IMR-90 (cell line): ENCODE data around the gene WNT9B. TPM values are rescaled to one million over a fixed set of nuclear protein-coding genes. Genes with fewer than 3 reads are reported as not detected.

Experiments used
- ATAC-seq: fragments of 200-7000 bp; cut with Tn5 transposase; 2 replicates; pipeline ENCODE4 v1.9.1; 2020; ENCODE audit warnings: low read depth, mild to moderate bottlenecking, moderate library complexity
- BruUV-seq: library from RNA; stranded (reverse); fragments of 400-500 nt; replicated peaks from 2 replicates; lab custom pipeline; 2021; lab: Mats Ljungman, UMichigan
- CTCF ChIA-PET: fragments of 300-600 bp; formaldehyde crosslinking; extraction: SDS; loops from one replicate; lab custom pipeline; 2021; ENCODE audit warnings: antibody characterized with exemption; lab: Yijun Ruan, JAX
- POLR2A ChIA-PET: fragments of 300-600 bp; sonication (Branson Sonifier 250); formaldehyde crosslinking; loops from one replicate; lab custom pipeline; 2022; ENCODE audit warnings: antibody characterized with exemption; ENCODE audit not compliant: unreplicated experiment; lab: Charles Lee
- DNase-seq: peaks from one replicate; pipeline ENCODE4 v3.0.0; 2013
- H2AFZ ChIP-seq: replicated peaks from 2 replicates; pipeline ENCODE3; 2013; ENCODE audit warnings: low read length, mild to moderate bottlenecking; ENCODE audit not compliant: poor library complexity
- H2AK5ac ChIP-seq: 2 replicates; pipeline ENCODE4 v1.6.1; 2013; ENCODE audit warnings: low read depth, low read length, inconsistent platforms
- H2AK9ac ChIP-seq: replicated peaks from 2 replicates; pipeline ENCODE3; 2013; ENCODE audit warnings: mild to moderate bottlenecking, low read depth, low read length, moderate library complexity; ENCODE audit not compliant: poor library complexity
- H2BK120ac ChIP-seq: 2 replicates; pipeline ENCODE4 v1.6.1; 2013; ENCODE audit warnings: low read depth, low read length, inconsistent platforms
- H2BK15ac ChIP-seq: 3 replicates; pipeline ENCODE4 v1.6.1; 2013; ENCODE audit warnings: low read depth, low read length, inconsistent platforms
- H2BK20ac ChIP-seq: 2 replicates; pipeline ENCODE4 v1.6.1; 2013; ENCODE audit warnings: low read depth, mild to moderate bottlenecking, inconsistent platforms, low read length, moderate library complexity
- H2BK5ac ChIP-seq: 2 replicates; pipeline ENCODE4 v1.6.1; 2013; ENCODE audit warnings: mild to moderate bottlenecking, low read depth, low read length, inconsistent platforms; ENCODE audit not compliant: poor library complexity, severe bottlenecking
- H3K14ac ChIP-seq: replicated peaks from 2 replicates; pipeline ENCODE4 v1.6.1; 2013; ENCODE audit warnings: low read depth, low read length, inconsistent platforms
- H3K18ac ChIP-seq: 2 replicates; pipeline ENCODE4 v1.6.1; 2013; ENCODE audit warnings: low read depth, low read length, control low read depth
- H3K23ac ChIP-seq: 2 replicates; pipeline ENCODE4 v1.6.1; 2013; ENCODE audit warnings: low read depth, low read length, inconsistent platforms
- H3K27ac ChIP-seq: 2 replicates; pipeline ENCODE4 v1.5.1; 2013; ENCODE audit warnings: mild to moderate bottlenecking, control low read depth, low read length; ENCODE audit not compliant: insufficient read depth
- H3K27me3 ChIP-seq: 2 replicates; pipeline ENCODE4 v1.6.1; 2013; ENCODE audit warnings: low read length; ENCODE audit not compliant: control insufficient read depth, insufficient read depth
- H3K36me3 ChIP-seq: 2 replicates; pipeline ENCODE4 v1.6.1; 2013; ENCODE audit warnings: low read length, mixed read lengths; ENCODE audit not compliant: control insufficient read depth, insufficient read depth
- H3K4ac ChIP-seq: 2 replicates; pipeline ENCODE4 v1.6.1; 2013; ENCODE audit warnings: low read depth, low read length, inconsistent platforms
- H3K4me1 ChIP-seq: 2 replicates; pipeline ENCODE4 v1.6.1; 2013; ENCODE audit warnings: low read length, mixed read lengths; ENCODE audit not compliant: control insufficient read depth, insufficient read depth
- H3K4me2 ChIP-seq: 2 replicates; pipeline ENCODE4 v1.6.1; 2013; ENCODE audit warnings: low read depth, mild to moderate bottlenecking, control low read depth, low read length, moderate library complexity
- H3K4me3 ChIP-seq: 2 replicates; pipeline ENCODE4 v1.5.1; 2013; ENCODE audit warnings: low read depth, mild to moderate bottlenecking, control low read depth, low read length, moderate library complexity; ENCODE audit not compliant: insufficient read depth
- H3K56ac ChIP-seq: 2 replicates; pipeline ENCODE4 v1.6.1; 2013; ENCODE audit warnings: low read length, inconsistent platforms; ENCODE audit not compliant: insufficient read depth; ENCODE audit errors: extremely low read depth
- H3K79me1 ChIP-seq, 2 experiments: 2 replicates each; pipeline ENCODE4 v1.6.1; 2013; ENCODE audit warnings: low read length in 2 of 2, inconsistent platforms in 1 of 2, low read depth in 1 of 2
- H3K9ac ChIP-seq: 2 replicates; pipeline ENCODE4 v1.6.1; 2013; ENCODE audit warnings: low read depth, low read length, control low read depth
- H3K9me1 ChIP-seq: 2 replicates; pipeline ENCODE4 v1.6.1; 2013; ENCODE audit warnings: low read length, inconsistent platforms; ENCODE audit not compliant: insufficient read depth
- H3K9me3 ChIP-seq: 2 replicates; pipeline ENCODE4 v1.6.1; 2013; ENCODE audit warnings: low read length; ENCODE audit not compliant: control insufficient read depth, insufficient read depth
- H4K20me1 ChIP-seq: 2 replicates; pipeline ENCODE4 v1.6.1; 2013; ENCODE audit warnings: low read length, inconsistent platforms; ENCODE audit not compliant: insufficient read depth
- H4K5ac ChIP-seq: 2 replicates; pipeline ENCODE4 v1.6.1; 2013; ENCODE audit warnings: mild to moderate bottlenecking, low read depth, low read length, control low read depth
- H4K8ac ChIP-seq, 2 experiments: 2 replicates each; pipeline ENCODE4 v1.6.1; 2013; ENCODE audit warnings: low read depth in 2 of 2, low read length in 2 of 2, control low read depth in 1 of 2, inconsistent platforms in 1 of 2
- H4K91ac ChIP-seq: 2 replicates; pipeline ENCODE4 v1.6.1; 2013; ENCODE audit warnings: low read depth, low read length, inconsistent platforms; ENCODE audit not compliant: insufficient read depth
- CEBPB ChIP-seq: IDR thresholded peaks from 2 replicates; pipeline ENCODE4 v1.6.1; 2012; ENCODE audit warnings: low read depth, low read length, improper control_type of control experiment
- FOS ChIP-seq: fragments of 150-350 bp; IDR thresholded peaks from 2 replicates; pipeline ENCODE4 v1.6.1; 2016; ENCODE audit warnings: low read depth, low read length
- RFX5 ChIP-seq: IDR thresholded peaks from 2 replicates; pipeline ENCODE4 v1.8.0; 2012; ENCODE audit warnings: low read depth, mild to moderate bottlenecking, low read length, moderate library complexity
- SMC3 ChIP-seq: fragments of 150-350 bp; IDR thresholded peaks from 2 replicates; pipeline ENCODE4 v1.6.1; 2016; ENCODE audit warnings: low read depth, mild to moderate bottlenecking, antibody characterized with exemption, low read length, moderate library complexity
- WGBS, 2 experiments: methylation state at CpG; one replicate each; pipeline versions ENCODE4 v1.1.5 to v1.1.7; 2013; ENCODE audit warnings: missing lambda C conversion rate in 2 of 2; ENCODE audit not compliant: insufficient read length in 1 of 2; ENCODE audit errors: extremely low coverage in 2 of 2; 5-methylcytosine and 5-hydroxymethylcytosine counted together
- dilution Hi-C: fragments of 300-500 bp; cut with HindIII; formaldehyde crosslinking; loops from one replicate; pipeline ENCODE4 v1.14.3; 2018; ENCODE audit warnings: low sequenced_read_pairs; ENCODE audit not compliant: unreplicated experiment
- in situ Hi-C: fragments of 300-500 bp; cut with MboI; formaldehyde crosslinking; loops from 3 replicates; pipeline ENCODE4 v1.14.3; 2019; ENCODE audit warnings: low sequenced_read_pairs, inconsistent platforms, mixed read lengths
- intact Hi-C: fragments of 100-400 bp; cut with micrococcal nuclease; formaldehyde crosslinking; loops from 2 replicates; pipeline ENCODE4 v1.10.0; 2022
- polyA plus RNA-seq, 3 experiments: library from polyadenylated mRNA; depleted of rRNA; stranded (reverse); fragments of >200 nt; gene quantifications; 2 replicates each; pipeline ENCODE4 v1.2.3, GENCODE V29; 2012; ENCODE audit warnings: low replicate concordance in 1 of 3
- total RNA-seq: library from RNA; depleted of rRNA; stranded (reverse); fragments of >200 nt; gene quantifications from 2 replicates; pipeline ENCODE4 v1.2.3, GENCODE V29; 2012
- TF ChIP-seq, protein P1 (sequence below): conservative IDR thresholded peaks from 2 replicates; pipeline ENCODE4 v1.5.1; 2012; ENCODE audit warnings: mild to moderate bottlenecking, low read depth, low read length, improper control_type of control experiment

WNT9B gene
- total and polyA plus RNA-seq, 2 of the 4 experiments (the other 2 are of a cell fraction): not detected

GRCh38 chr17:46853896-46854444 is 2.6 kb downstream of the WNT9B start:
- Histone ChIP-seq H3K79me1 (no peaks in the 10 kb centered on the region), H2AK5ac (no peak overlapping the region), H2BK15ac (no peak overlapping the region), H4K5ac (no peak overlapping the region), H3K18ac (no peak overlapping the region), H3K4ac (no peak overlapping the region), H3K4me3 (no peak overlapping the region), H2BK5ac (no peak overlapping the region), H3K4me1 (no peaks in the 10 kb centered on the region; the same call in 1 of the 2 replicates), H2BK20ac (no peak overlapping the region), H3K9ac (no peak overlapping the region), H2BK120ac (no peak overlapping the region), H2AK9ac (peak overlapping the region; percentile 37), H3K56ac (no peak overlapping the region), H3K36me3 (no peaks in the 10 kb centered on the region), H3K27ac (no peak overlapping the region), H3K14ac (no peak overlapping the region), H4K91ac (no peak overlapping the region), H3K9me1 (no peaks in the 10 kb centered on the region), H2AFZ (no peak overlapping the region), H4K20me1 (0 out of 2 replicates have a peak, but pooled peaks cover 5% of the 10 kb centered on the region), H3K9me3 (no peaks in the 10 kb centered on the region), H3K23ac (no peak overlapping the region), H3K4me2 (no peak overlapping the region), H3K27me3 (peaks cover 58% of the 10 kb centered on the region), H4K8ac (no peak overlapping the region)
- ChIA-PET CTCF (no interaction called here), POLR2A (no interaction called here)
- intact Hi-C loops: loop anchor here (5.0 to 10.0 kb wide), 2 partner anchors 59 to 68 kb away; partner anchors contain the start of gene GOSR2
- BruUV-seq: no TSS peak
- DNase-seq (peak; percentile 52), ATAC-seq (0 out of 2 replicates have a peak, but pooled peaks have one; percentile 30)
- TF ChIP-seq FOS (no peak), SMC3 (no peak), RFX5 (no peak), CEBPB (no peak)
- TF ChIP-seq, protein P1, sequence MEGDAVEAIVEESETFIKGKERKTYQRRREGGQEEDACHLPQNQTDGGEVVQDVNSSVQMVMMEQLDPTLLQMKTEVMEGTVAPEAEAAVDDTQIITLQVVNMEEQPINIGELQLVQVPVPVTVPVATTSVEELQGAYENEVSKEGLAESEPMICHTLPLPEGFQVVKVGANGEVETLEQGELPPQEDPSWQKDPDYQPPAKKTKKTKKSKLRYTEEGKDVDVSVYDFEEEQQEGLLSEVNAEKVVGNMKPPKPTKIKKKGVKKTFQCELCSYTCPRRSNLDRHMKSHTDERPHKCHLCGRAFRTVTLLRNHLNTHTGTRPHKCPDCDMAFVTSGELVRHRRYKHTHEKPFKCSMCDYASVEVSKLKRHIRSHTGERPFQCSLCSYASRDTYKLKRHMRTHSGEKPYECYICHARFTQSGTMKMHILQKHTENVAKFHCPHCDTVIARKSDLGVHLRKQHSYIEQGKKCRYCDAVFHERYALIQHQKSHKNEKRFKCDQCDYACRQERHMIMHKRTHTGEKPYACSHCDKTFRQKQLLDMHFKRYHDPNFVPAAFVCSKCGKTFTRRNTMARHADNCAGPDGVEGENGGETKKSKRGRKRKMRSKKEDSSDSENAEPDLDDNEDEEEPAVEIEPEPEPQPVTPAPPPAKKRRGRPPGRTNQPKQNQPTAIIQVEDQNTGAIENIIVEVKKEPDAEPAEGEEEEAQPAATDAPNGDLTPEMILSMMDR: no peak
- in situ Hi-C loops: loop anchor here (25.0 kb wide), 1 partner anchor 158 kb away; no protein-coding TSS in a partner anchor
- 49% methylated on average over 4 of the region's 6 CpGs; no CpG with 5 or more reads in 1 of the 2 experiments for WGBS, 2 experiments
- dilution Hi-C loops: no loop called here
